Stimulated activated CD4-positive, alpha-beta T cell treated with anti-CD3 and anti-CD28 coated beads, TNF-alpha, amount 100 ng/mL, for 48 hours (primary cell): ENCODE data around the gene TMPRSS6.

Experiments
- DNase-seq, 3 donors: peaks; one replicate each; pipeline ENCODE4 v3.0.0-alpha.2; 2020; ENCODE audit warnings: low read depth in 3 of 3

The TMPRSS6 gene

DNA sequence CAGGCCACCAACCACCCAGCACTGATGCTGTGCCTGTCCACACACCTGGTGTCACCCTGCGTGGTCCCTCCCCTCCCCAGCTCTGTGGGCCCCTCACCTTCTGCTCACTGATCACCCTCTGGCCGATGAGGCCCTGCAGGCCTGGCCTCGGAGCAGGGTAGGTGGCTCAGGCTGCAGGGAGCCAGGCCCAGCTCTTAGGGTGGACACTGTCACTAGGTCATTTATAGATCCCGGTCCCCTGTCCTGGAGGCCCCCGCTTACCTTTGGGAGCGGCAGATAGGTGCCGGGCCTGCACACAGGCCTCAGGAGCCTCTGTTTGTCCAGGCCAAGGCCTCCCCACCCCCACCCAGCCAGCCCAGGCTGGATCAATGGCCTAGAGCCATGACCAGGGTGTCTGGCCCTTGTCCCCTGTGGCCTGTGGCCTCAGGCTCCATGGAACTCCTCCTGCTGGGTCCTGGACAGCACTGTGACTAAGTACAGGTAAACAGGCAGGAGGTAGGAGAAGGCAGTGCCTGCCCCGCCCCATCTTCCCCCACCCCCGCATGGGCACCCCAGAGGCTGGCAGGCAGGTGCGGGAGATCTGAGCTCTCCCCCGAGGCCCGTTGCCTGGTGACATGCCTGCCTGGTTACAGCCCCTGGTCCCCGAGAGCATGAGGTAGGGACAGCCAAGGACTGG is at the start of gene TMPRSS6:
TMPRSS6 (minus strand) TSS at position 472 of the 676 bp plus-strand sequence. CDS start 6,296 bp downstream, outside the sequence.
- DNase-seq = no peak

DNA sequence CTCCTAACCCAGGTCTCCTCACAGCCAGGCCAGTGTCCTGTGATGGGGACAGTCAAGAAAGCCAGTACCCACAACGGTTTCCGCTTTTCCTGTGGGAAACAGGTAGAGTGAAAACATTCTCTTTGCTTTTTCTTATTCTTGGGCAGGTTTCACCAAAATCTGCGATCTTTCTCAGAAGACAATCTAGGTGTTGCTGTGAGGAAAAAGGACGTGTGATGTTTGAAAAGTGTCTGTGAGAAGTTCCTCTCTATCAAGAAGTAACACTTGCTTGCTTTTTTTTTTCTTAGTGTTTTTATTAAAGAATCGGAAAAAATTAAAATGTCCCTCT is 49.4 kb upstream of the TMPRSS6 start:
- no peak for DNase-seq

DNA sequence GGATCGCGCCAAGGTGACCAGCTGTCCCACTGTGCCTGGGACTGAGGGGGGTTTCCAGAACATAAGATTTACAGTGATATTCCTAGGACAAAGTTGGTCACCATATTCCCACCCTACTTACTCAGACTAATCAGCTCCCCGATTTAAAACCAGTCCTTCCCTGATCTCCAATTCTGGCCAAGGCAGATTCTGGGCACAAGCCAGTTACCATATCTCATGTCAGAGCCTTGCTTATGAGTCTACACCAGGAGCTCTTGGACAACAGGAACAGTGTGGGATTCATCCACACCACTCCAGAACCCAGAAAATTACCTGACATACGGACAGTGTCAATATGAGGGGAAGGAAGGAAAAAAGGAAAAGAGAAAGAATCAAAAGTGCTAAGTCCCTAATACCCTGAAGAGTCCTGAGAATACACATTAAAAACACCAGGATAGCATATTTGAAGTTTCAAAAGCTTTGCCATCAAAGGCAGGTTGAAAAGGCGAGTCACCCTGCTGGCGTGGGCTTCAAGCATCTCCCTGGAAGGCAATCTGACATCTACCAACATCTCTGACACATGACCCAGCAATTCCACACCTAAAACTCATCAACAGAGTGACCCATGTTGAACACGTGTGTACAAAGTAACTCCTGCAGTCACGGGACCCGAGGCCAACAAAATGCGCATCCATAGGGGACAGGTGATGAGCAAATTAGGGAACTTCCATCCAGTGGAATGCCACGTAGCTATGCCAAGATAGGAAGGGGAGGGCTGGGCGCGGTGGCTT is 48.2 kb upstream of the TMPRSS6 start:
- no peak for DNase-seq

DNA sequence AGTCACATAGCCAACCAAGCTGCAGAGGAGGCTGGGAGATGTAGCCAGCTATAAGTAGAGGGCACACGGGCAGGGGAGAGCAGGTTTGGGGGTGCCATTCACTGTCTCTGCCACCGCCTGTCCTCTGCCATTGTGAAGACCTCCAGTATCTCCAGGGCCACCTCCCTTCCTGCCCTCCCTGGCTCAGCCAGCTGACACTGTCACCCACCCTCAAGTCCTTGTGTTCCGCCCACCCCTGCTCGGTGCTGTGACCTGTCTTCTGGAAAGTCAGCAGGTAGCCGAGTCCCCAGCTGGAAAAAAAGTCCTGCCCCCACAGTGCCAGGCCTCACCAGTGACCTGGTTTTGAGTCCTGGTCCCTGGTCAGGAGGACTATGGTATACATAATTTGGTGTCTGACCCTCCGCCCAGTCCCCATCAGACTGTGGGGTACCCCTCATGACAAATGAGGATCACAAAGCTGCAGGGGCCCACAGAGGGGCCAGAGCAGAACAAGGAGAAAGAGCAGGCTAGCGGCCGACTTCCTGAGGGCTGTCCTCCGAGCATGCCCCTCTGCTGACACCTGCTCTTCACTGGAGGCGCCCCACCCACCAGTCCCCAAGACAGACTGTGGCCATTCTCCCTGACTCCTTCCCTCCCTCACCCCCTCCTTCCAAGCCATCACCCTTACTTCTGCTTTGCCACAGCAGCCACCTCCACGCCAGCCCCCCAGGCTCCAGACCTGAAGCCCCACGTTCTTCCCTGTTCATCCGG is 47.3 kb upstream of the TMPRSS6 start:
- DNase-seq = no peak

DNA sequence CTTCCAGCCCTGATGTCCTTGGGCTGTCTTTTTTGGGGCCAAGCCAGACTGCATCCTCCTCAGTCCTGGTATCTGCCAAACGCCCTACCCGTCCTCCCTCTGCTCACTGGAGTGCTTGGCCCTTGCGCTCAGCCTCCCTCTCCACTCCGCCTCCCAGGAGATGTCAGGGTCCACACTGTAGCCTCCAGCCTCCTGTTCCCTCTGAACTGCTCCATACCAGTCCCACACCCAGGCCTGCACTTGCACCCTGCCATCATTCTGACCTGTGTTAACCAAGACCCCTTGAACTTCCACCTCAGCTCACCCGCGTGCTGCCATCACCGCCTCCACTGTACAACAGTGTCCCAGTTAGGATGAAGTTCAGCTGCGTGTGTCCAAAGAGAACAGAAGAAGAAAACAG is 46.5 kb upstream of the TMPRSS6 start:
- no peak for DNase-seq

DNA sequence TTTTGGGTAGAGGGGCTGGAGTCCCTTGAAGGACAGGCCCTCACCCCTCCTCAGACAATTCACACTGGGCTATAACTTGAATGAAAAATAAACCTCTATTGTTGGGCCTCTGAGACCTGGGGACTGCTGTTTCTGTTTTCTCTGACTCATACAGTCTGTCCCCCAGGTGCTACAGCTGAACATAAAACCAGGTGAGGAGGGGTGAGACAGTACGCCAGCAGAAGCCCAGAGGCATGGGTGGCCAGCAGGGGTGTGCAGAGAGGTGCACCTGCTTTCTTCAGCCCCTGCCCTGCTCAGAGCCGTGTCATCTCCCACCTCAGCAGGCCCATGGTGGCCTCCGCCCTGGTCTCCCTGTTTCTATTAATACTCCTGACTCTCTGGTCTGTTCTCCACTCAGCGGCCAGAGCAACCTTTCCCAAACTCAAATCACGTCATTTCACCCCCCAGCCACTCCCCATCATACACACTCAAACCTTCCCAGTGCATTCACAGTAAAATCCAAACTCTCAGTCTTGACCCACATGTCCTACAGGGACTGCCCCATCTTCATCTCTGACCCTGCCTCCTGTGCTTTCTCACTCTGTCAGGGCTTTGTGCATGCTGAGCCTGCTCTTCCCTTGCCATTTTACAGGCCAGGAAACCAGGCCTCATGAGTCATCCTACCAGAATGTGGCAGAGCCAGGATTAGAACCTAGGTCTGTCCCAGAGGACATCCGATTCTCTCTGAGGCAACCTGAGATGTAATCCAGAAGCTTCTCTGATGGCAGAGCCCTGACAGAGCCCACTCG is 45.6 kb upstream of the TMPRSS6 start:
- DNase-seq = no peak

DNA sequence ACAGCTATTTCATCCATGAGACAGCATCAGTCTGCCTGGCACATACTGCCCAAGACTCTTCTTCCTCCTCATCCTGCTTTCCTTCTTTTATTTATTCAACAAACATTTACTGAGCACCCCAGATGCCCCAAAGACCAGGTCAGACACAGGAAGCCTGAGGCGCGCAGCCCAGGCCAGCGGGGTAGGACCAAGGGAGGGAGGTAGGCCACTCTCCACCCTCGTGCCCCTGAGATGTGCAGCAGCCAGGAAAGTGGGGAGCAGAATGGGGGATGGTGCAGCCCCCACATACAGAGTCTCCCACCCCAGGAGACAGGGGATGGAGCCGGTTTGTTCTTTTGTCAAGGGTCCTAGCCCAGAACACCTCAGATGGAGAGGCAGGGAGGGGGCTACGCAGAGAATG is 44.4 kb upstream of the TMPRSS6 start:
- DNase-seq = no peak

DNA sequence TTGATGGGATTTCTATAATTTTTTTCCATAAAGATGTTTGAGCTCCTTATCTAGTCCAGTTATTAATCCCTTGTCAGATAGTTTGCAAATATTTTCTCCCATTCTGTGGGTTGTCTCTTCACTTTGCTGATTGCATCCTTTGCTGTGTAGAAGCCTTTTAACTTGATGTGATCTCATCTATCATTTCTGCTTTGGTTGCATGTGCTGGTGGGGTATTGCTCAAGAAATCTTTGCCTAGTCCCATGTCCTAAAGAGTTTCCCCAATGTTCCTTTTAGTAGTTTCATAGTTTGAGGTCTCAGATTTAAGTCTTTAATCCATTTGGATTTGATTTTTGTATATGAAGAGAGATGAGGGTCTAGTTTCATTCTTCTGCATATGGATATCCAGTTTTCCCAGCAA is 41.9 kb upstream of the TMPRSS6 start:
- no peak for DNase-seq

DNA sequence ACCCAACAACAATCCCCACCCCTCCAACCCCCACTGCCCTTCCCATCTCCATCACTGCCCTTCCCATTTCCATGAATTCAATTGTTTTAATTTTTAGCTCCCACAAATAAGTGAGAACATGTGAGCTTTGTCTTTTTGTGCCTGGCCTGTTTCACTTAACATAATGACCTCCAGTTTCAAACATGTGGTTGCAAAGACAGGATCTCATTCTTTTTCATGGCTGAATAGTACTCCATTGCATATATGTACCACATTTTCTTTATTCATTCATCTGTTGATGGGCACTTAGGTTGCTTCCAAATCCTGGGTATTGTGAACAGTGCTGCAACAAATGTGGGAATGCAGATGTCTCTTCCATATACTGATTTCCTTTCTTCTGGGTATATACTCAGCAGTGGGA is 41.2 kb upstream of the TMPRSS6 start:
- no peak for DNase-seq

DNA sequence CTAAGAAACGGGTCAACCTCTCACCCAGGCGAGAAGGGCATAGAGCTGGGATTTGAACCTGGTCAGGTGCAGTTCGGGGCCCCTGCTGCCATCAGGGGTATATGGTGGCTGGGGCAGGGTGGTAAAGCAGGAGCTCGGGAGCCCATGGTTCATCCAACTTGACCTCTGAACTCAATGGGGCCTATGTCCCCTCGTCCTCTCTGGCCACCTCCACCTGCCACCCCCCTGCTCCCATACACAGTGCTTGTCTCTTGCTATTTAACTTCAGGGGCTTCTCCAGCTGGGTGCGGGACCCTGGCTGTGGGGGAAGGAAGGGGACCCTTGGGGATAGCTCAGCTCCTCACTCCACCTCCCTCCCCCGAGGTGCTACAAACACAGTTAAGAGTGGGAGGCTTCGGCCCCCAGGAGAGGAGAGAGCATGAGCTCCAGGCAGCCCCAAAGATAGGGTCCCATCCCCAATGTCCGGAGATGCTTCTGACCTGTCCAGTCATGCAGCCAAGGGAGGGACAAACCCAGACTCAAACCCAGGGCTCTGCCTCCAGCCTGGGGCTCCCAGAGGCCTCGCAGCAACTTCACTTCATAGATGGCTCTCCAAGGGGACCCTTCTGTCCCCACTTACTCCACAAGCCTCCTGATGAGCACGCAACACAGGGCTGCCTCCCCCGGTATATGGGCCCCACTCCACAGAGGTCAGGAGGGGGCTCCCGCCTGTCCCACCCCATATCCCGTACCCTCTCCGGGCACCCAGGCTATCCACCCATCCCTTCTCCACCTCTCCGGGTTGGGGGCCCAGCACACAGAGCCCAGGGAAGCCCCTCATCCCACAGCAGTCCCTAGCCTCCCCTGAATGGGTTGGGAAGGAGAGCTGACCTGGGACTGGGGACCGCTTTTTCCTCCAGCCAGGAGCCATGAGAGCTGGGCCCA is 39.5 kb upstream of the TMPRSS6 start:
- no peak for DNase-seq

DNA sequence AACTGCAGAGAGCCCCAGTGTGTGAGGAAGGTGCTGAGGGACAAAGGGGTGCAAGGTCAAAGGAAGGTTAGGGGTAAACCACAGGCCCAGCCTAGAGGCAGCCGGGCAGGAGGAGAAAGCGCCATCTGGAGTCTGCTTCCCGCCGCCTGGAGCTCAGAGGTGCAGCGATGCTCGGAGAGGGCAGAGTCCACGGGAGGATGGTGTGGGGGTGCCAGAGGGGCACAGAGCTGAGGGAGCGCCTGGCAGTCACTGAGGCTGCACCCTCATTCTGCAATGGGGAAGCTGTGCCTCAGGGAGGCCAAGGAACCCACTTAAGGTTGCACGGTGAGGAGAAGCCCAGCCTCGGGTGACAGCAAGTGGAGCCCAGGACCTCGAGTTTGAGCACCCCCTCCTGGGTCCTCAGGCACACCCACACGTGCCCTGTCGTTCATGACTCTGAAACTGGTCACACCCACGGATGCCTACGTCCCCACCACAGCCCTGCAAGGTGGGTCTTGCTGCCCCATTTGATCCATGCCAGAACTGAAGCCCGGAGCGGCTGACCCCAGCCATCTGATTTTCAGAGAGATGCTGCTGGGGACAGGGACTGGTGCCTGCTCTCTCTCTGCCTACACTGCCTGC is 38.6 kb upstream of the TMPRSS6 start:
- DNase-seq = no peak

DNA sequence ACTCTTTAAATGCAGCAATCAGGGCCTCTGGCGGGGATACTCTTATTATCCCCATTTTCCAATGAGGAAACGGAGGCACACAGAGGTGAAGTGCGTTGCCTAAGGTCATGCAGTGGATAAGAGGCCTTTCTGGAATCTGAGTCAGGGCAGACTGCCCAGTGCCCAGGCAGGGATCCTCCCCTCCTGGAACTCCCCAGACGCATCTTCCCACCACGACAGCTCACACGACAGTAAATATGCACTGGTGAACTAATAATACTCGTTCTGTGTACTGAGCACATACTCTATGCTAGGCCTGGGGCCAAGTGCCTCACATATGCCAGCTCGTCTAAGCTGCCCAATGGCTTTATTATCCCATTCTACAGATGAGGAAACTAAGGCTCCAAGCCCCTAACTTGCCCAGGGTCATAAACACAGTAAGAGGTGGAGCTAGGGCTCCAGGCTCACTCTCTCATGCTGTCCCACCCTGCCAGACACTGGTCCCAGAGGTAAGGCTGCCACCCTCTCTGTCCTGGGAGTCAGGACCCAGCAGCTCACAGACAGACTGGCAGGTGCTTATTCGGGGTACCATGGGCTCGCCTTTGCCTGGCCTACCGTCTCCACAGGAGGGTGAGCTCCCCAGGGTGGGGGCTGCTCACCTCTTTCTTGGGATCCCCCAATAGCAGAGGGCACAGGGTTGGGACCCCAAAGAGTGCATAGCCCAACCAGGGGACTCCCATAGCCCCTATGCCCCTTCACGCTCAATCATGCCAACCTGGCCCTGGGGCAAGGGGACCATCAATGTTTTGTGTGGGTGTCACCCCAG is 37.9 kb upstream of the TMPRSS6 start:
- DNase-seq = no peak

DNA sequence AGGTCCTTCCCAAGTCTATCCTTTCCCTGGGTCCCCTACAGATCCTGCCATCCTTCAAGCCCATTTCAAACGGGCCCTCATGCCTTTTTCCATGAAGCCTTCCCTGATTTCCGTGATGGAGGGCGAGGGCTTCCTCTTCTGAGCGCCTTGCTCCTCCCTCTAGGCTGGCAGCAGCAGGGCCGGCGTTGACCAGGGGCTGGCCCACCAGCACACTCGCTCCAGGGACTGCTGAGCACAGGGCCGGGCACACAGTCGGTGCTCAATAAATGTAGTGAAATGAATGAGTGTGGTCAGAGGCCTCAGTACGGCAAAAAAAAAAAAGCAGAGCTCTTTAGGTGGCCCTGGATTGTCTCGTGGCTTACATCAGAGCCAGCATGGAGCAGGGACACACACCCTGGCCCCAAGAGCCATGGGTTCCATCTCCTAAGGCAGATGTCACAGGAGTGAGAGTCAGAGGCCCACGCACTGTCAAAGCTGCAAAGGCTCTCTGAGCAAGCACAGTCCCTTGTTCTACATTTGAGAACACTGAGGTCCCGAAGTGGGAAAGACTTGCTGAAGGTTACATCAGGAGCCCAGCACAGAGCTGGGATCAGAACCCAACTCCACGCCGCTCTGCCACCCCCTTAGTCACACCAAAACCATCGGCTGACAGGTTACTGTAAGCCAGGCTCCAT is 37.1 kb upstream of the TMPRSS6 start:
- DNase-seq = no peak

DNA sequence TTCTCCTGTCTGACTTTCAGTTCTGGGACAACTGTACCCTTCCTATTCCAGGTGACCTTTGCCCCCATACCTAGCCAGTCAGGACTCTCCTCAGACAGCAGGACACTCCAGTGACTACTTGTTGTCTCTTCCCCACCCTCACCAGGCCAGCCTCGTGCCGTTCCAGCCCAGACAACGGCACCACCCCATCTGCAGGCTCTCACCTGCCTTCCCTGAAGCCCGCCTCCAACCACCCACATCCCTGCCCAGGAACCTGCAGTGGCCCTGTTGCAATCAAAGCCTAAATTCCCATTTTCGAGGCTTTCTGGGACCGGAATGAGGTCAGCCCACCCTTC is 36.5 kb upstream of the TMPRSS6 start:
- no peak for DNase-seq

DNA sequence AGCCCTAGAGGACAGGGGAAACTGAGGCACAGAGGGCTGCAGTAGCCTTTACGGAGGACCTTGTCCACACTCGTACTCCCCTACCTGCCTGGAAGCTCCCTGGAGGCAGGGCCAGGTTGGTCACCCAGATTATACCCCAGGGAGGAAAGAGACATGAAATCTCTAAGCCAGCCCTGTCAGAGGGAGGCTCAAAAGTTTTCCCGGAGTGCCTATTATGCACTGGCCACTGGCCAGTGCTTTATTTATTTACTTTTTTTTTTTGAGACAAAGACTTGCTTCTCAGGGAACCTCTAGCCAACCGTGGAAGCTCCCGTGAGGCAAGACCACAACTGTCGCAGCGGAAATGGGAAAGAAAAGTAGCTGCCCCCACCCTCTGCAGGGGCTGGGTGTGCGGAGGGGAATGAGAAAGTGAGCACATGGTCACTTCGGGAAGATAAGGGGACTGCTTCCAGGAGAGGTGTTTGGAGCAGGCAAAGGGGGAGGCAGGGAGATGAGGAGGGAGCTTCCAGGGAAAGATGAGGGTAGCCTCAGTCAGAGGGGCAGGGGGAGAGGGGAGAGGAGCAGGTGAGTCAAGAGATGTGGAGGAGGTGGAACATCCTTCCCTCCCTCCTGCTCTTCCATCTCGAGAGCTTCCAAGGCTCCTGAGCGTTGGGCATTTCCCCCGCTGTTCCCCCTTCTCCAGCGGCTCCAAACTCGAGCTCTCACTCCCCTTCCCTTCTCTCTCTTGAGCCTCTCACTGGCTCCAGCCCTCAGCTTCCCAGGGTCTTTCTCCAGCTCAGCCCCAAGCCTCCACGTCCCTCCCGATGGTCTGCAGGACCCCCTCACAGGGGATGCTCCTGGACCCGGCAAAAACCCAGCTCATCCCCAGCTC is 35.9 kb upstream of the TMPRSS6 start:
- no peak for DNase-seq

DNA sequence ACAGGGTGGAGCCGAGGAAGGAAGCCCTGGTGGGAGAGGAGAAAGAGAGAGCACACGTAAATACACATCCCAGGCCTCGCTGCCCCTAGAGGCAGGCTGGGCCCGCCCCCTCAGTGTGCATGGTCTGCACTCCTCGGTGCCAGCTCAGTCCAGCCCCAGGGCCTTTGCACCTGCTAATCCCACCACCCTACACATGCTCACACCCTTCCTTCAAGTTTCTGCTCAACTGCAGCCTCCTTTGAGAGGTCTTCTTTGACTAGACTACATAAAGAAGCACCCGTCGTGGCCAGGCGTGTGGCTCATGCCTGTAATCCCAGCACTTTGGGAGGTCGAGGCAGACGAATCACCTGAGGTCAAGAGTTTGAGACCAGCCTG is 34.7 kb upstream of the TMPRSS6 start:
- no peak for DNase-seq

DNA sequence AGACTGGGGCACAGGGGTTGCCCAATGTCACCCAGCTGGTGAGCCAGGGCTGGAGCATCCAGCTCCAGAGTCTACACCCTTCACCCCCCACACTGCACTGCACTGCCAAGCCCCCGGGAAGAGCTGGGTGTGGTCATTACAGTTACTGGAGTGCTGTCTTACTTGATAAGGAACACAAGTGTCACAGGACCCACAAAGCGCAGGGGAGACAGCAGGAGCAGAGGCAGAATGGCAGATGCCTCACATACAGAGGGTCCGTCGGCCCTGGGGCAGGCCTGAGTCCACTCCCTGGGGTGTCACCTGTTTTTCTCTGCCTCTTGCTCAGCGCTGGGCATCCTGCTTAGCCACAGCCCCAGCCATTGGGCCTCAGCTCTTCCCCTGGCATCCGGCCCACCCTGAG is 32.5 kb upstream of the TMPRSS6 start:
- no peak for DNase-seq

DNA sequence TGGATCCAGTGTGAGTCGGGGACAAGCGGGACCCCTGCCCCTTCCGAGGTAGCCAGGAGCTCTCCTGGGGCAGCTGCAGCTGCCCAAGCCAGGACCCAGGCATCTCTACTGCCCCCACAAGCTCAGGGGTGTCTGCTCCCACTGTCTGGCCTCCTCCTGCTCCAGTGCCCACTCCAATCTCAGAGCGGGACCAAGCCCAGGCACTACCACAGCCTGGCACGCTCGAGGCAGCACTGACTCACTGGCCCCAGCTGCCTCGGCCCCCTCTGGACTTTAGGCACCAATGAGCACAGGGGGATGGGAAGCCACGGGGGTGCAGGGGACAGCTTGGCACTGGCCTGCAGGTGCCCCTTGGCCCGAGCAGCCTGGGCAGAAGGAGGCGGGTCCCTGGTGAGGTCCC is 32.0 kb upstream of the TMPRSS6 start:
- DNase-seq = no peak
